Prostate gland (tissue), 2 donors: ENCODE results near the gene SLC39A9. TPM values are rescaled to one million over a fixed set of nuclear protein-coding genes. Genes with fewer than 3 reads are reported as not detected.
A peak's percentile ranks its signal among the peaks of the same experiment; 100 is the strongest.

ENCODE experiments used
- DNase-seq: peaks from one replicate; pipeline ENCODE4 v3.0.0-alpha.2; 2019; ENCODE audit warnings: low spot score
- H3K27ac ChIP-seq, 2 donors: fragments of 200-600 bp; sonication (generic); 2 replicates each; pipeline ENCODE4 v1.5.1; 2017 to 2019
- H3K27me3 ChIP-seq: fragments of 200-600 bp; sonication (generic); replicated peaks from 2 replicates; pipeline ENCODE4 v1.5.1; 2019; ENCODE audit not compliant: insufficient read depth
- H3K36me3 ChIP-seq, 2 donors: fragments of 200-600 bp; sonication (generic); 1 replicate in 1 of 2; 2 replicates in 1 of 2; pipeline versions ENCODE4 v1.5.1 to v1.8.1; 2017 to 2019
- H3K4me1 ChIP-seq: fragments of 200-600 bp; sonication (generic); replicated peaks from 2 replicates; pipeline ENCODE4 v1.5.1; 2019
- H3K4me3 ChIP-seq, 2 donors: fragments of 200-600 bp; sonication (generic); 2 replicates each; pipeline ENCODE4 v1.5.1; 2017 to 2019
- H3K9me3 ChIP-seq: fragments of 200-600 bp; sonication (generic); 2 replicates; pipeline ENCODE4 v1.5.1; 2017
- CTCF ChIP-seq, 4 experiments: fragments of 200-600 bp in 2 of 4; fragments of 450-650 bp in 2 of 4; sonication (generic) in 2 of 4; IDR thresholded peaks; 1 replicate in 3 of 4; 2 replicates in 1 of 4; pipeline ENCODE4 v1.5.1; 2016 to 2019; ENCODE audit warnings: antibody characterized with exemption in 4 of 4, mild to moderate bottlenecking in 2 of 4, moderate library complexity in 2 of 4
- POLR2A ChIP-seq: fragments of 450-650 bp; IDR thresholded peaks from one replicate; pipeline ENCODE4 v1.6.1; 2016; ENCODE audit warnings: antibody characterized with exemption, mild to moderate bottlenecking
- POLR2AphosphoS5 ChIP-seq: sonication (generic); formaldehyde crosslinking; IDR thresholded peaks from one replicate; pipeline ENCODE4 v1.6.1; 2017; ENCODE audit warnings: antibody characterized with exemption
- WGBS: methylation state at CpG from one replicate; pipeline ENCODE4 v1.1.5; 2018; 5-methylcytosine and 5-hydroxymethylcytosine counted together
- intact Hi-C: fragments of 100-400 bp; cut with DNase I; formaldehyde crosslinking; loops from one replicate; pipeline ENCODE4 v1.14.2; 2022
- total RNA-seq, 2 donors: library from RNA; depleted of rRNA; stranded (reverse); fragments of >200 nt; gene quantifications; one replicate each; pipeline ENCODE4 v1.1.0, GENCODE V29; 2016

The SLC39A9 gene
- total RNA-seq, 2 donors from 2014 or later: 71.5 to 102 TPM

- TF ChIP-seq POLR2AphosphoS5 (no peak), POLR2A (no peak), CTCF (IDR thresholded peaks at IDR 0.05) (no peak)
- no peak for DNase-seq
- intact Hi-C loops: no loop called here
- Histone ChIP-seq H3K27ac (no peak overlapping the region), H3K36me3 (no peaks in the 10 kb centered on the region), H3K4me3 (no peak overlapping the region), H3K27me3 (no peaks in the 10 kb centered on the region), H3K4me1 (peaks cover 8% of the 10 kb centered on the region), H3K9me3 (no peaks in the 10 kb centered on the region)
- 90% methylated on average over 5 of the region's 5 CpGs for WGBS
Observed at GRCh38 chr14:69481815-69482568, 83.5 kb downstream of the SLC39A9 start.

- Histone ChIP-seq H3K4me1 (peaks cover 8% of the 10 kb centered on the region), H3K36me3 (no peaks in the 10 kb centered on the region), H3K27ac (no peak overlapping the region), H3K9me3 (no peaks in the 10 kb centered on the region), H3K4me3 (peak overlapping the region; percentile 24 to 37), H3K27me3 (no peaks in the 10 kb centered on the region)
- no peak for TF ChIP-seq POLR2A
- TF ChIP-seq POLR2AphosphoS5: no peak
- TF ChIP-seq CTCF (IDR thresholded peaks at IDR 0.05): no peak
- DNase-seq: no peak
- WGBS: 3% methylated on average over 37 of the region's 54 CpGs
- intact Hi-C loops: no loop called here
Observed at GRCh38 chr14:69483765-69484443, 85.4 kb downstream of the SLC39A9 start.

- no peak for DNase-seq
- H3K9me3 ChIP-seq: no peaks in the 10 kb centered on the region
- 14% methylated on average over 48 of the region's 86 CpGs for WGBS
- intact Hi-C loops: no loop called here
- H3K27me3 ChIP-seq: no peaks in the 10 kb centered on the region
- TF ChIP-seq CTCF (IDR thresholded peaks at IDR 0.05) (no peak), POLR2A (no peak), POLR2AphosphoS5 (no peak)
- no peaks in the 10 kb centered on the region for H3K36me3 ChIP-seq
- H3K4me3 ChIP-seq: peak within 1 kb of the TSS; percentile 24 to 37
- no peak within 1 kb of the TSS for H3K27ac ChIP-seq
- H3K4me1 ChIP-seq: peaks cover 8% of the 10 kb centered on the region
Observed at GRCh38 chr14:69484444-69485314, 86.2 kb downstream of the SLC39A9 start, which contains the start of gene PLEKHD1. Gene PLEKHD1 (plus strand): TSS chr14:69484728. CDS start chr14:69484966, 238 bp downstream.

GRCh38 chr14:69485315-69485660 lies 86.8 kb downstream of the SLC39A9 start:
- no peak for DNase-seq
- 77% methylated on average over 11 of the region's 11 CpGs for WGBS
- H3K27ac ChIP-seq: no peak overlapping the region
- H3K4me3 ChIP-seq: no peak overlapping the region
- TF ChIP-seq CTCF (IDR thresholded peaks at IDR 0.05): no peak
- H3K36me3 ChIP-seq: no peaks in the 10 kb centered on the region
- H3K27me3 ChIP-seq: no peaks in the 10 kb centered on the region
- intact Hi-C loops: no loop called here
- H3K4me1 ChIP-seq: peaks cover 8% of the 10 kb centered on the region
- H3K9me3 ChIP-seq: no peaks in the 10 kb centered on the region
